Astrocyte (in vitro differentiated cells and primary cell): ENCODE measurements around the gene COMMD10.

Experiments used
- CTCF ChIP-seq: IDR thresholded peaks from 2 replicates; pipeline ENCODE4 v1.5.1; 2011; ENCODE audit warnings: low read depth, mild to moderate bottlenecking, inconsistent platforms, low read length, moderate library complexity; ENCODE audit not compliant: insufficient read depth
- EZH2 ChIP-seq: IDR thresholded peaks from 2 replicates; pipeline ENCODE4 v1.6.1; 2012; ENCODE audit warnings: mild to moderate bottlenecking, low read length, inconsistent platforms; ENCODE audit not compliant: insufficient read depth

DNA sequence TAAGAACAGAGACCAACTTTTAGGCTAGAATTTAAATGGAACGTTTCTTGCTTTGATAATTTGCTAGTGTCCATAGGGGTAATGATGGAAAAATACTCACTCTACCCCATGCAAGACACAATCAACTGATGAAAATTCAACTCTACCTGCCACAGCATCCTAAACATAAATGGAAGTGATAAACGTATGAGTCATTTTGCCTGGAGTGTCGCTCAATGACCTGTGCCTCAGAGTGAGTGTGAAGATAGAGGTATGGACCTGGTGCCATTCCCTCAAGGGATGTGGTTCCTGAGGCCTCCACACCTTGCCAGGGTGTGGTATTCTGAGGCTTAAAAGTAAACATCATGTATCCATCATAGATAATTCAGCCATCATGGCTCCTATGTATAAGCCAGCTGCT is 38.6 kb upstream of the COMMD10 start:
- TF ChIP-seq CTCF (no peak), EZH2 (no peak)
